Mesenchymal stem cell (in vitro differentiated cells and primary cell): ENCODE measurements around the gene PSTPIP2. TPM values are rescaled to one million over a fixed set of nuclear protein-coding genes. Genes with fewer than 3 reads are reported as not detected.

Source experiments
- DNase-seq: peaks from one replicate; pipeline ENCODE4 v3.0.0-alpha.2; 2013
- H2AFZ ChIP-seq: one replicate; pipeline ENCODE4 v1.6.1; 2013; ENCODE audit warnings: low read depth, mild to moderate bottlenecking, control low read depth, inconsistent platforms, low read length, moderate library complexity
- H2AK5ac ChIP-seq: 2 replicates; pipeline ENCODE4 v1.6.1; 2013; ENCODE audit warnings: low read length, moderate library complexity, mild to moderate bottlenecking, inconsistent platforms; ENCODE audit not compliant: severe bottlenecking
- H2BK120ac ChIP-seq: one replicate; pipeline ENCODE4 v1.6.1; 2013; ENCODE audit warnings: low read depth, mild to moderate bottlenecking, inconsistent platforms, low read length, moderate library complexity
- H2BK12ac ChIP-seq, 2 experiments: one replicate each; pipeline ENCODE4 v1.6.1; 2013; ENCODE audit warnings: inconsistent platforms in 2 of 2, low read length in 2 of 2, mild to moderate bottlenecking in 2 of 2, moderate library complexity in 2 of 2, control low read depth in 1 of 2
- H2BK15ac ChIP-seq: one replicate; pipeline ENCODE4 v1.6.1; 2013; ENCODE audit warnings: mild to moderate bottlenecking, low read depth, inconsistent platforms; ENCODE audit not compliant: poor library complexity, severe bottlenecking
- H2BK5ac ChIP-seq: 2 replicates; pipeline ENCODE4 v1.6.1; 2013; ENCODE audit warnings: low read depth, mild to moderate bottlenecking, low read length, control low read depth, inconsistent platforms; ENCODE audit not compliant: poor library complexity, severe bottlenecking
- H3K14ac ChIP-seq, 2 experiments: one replicate each; pipeline ENCODE4 v1.6.1; 2013; ENCODE audit warnings: inconsistent platforms in 2 of 2, low read length in 2 of 2, control low read depth in 1 of 2, mild to moderate bottlenecking in 1 of 2, moderate library complexity in 1 of 2
- H3K18ac ChIP-seq, 2 experiments: one replicate each; pipeline ENCODE4 v1.6.1; 2013; ENCODE audit warnings: inconsistent platforms in 2 of 2, low read length in 2 of 2, control low read depth in 1 of 2, low read depth in 1 of 2, mild to moderate bottlenecking in 1 of 2
- H3K23ac ChIP-seq, 2 experiments: one replicate each; pipeline ENCODE4 v1.6.1; 2013; ENCODE audit warnings: inconsistent platforms in 2 of 2, low read length in 2 of 2, mild to moderate bottlenecking in 2 of 2, moderate library complexity in 2 of 2, control low read depth in 1 of 2
- H3K27ac ChIP-seq: 2 replicates; pipeline ENCODE4 v1.5.1; 2013; ENCODE audit warnings: mild to moderate bottlenecking, moderate library complexity, low read length, control low read depth, inconsistent platforms; ENCODE audit not compliant: poor library complexity, severe bottlenecking
- H3K27me3 ChIP-seq, 2 experiments: 2 replicates each; pipeline versions ENCODE4 v1.6.1 to v1.7.0; 2013; ENCODE audit warnings: low read length in 2 of 2, mild to moderate bottlenecking in 2 of 2, moderate library complexity in 2 of 2, control low read depth in 1 of 2, inconsistent platforms in 1 of 2; ENCODE audit not compliant: control insufficient read depth in 1 of 2, insufficient read depth in 1 of 2
- H3K36me3 ChIP-seq, 2 experiments: 2 replicates each; pipeline versions ENCODE4 v1.6.1 to v1.7.0; 2013; ENCODE audit warnings: low read length in 2 of 2, control low read depth in 1 of 2, inconsistent platforms in 1 of 2, low read depth in 1 of 2, mild to moderate bottlenecking in 1 of 2; ENCODE audit not compliant: insufficient read depth in 2 of 2, control insufficient read depth in 1 of 2
- H3K4ac ChIP-seq, 2 experiments: one replicate each; pipeline ENCODE4 v1.6.1; 2013; ENCODE audit warnings: inconsistent platforms in 2 of 2, low read length in 2 of 2, mild to moderate bottlenecking in 2 of 2, moderate library complexity in 2 of 2, control low read depth in 1 of 2, low read depth in 1 of 2
- H3K4me1 ChIP-seq: 2 replicates; pipeline ENCODE4 v1.6.1; 2013; ENCODE audit warnings: low read depth, low read length, control low read depth; ENCODE audit not compliant: control insufficient read depth, insufficient read depth
- H3K4me2 ChIP-seq: 2 replicates; pipeline ENCODE4 v1.6.1; 2013; ENCODE audit warnings: low read length, mild to moderate bottlenecking, inconsistent platforms; ENCODE audit not compliant: poor library complexity, severe bottlenecking
- H3K4me3 ChIP-seq, 2 experiments: 2 replicates each; pipeline versions ENCODE4 v1.5.1 to v1.7.0; 2013; ENCODE audit warnings: low read length in 2 of 2, mild to moderate bottlenecking in 2 of 2, control low read depth in 1 of 2, low read depth in 1 of 2; ENCODE audit not compliant: insufficient read depth in 1 of 2
- H3K79me1 ChIP-seq: replicated peaks from 2 replicates; pipeline ENCODE4 v1.6.1; 2013; ENCODE audit warnings: mild to moderate bottlenecking, control low read depth, low read length, inconsistent platforms; ENCODE audit not compliant: poor library complexity, severe bottlenecking
- H3K9ac ChIP-seq: 2 replicates; pipeline ENCODE4 v1.7.0; 2013; ENCODE audit warnings: mild to moderate bottlenecking, low read length, moderate library complexity
- H3K9me3 ChIP-seq: 2 replicates; pipeline ENCODE4 v1.7.0; 2013; ENCODE audit warnings: mild to moderate bottlenecking, low read length; ENCODE audit not compliant: control insufficient read depth
- H4K8ac ChIP-seq: one replicate; pipeline ENCODE4 v1.6.1; 2013; ENCODE audit warnings: inconsistent platforms, mild to moderate bottlenecking, low read length, moderate library complexity
- H4K91ac ChIP-seq: one replicate; pipeline ENCODE4 v1.6.1; 2013; ENCODE audit warnings: mild to moderate bottlenecking, low read length, inconsistent platforms
- WGBS: methylation state at CpG from one replicate; pipeline ENCODE4 v1.1.7; 2013; ENCODE audit warnings: mixed read lengths; 5-methylcytosine and 5-hydroxymethylcytosine counted together
- small RNA-seq: library from polyadenylated mRNA; stranded (forward); fragments of <200 nt; extraction: miRNeasy Mini kit (QIAGEN cat#:217004); gene quantifications from one replicate; pipeline ENCODE3, GENCODE V24; 2013; ENCODE audit warnings: low read depth

Gene PSTPIP2

GRCh38 chr18:45939236-45939635 is 132.8 kb downstream of the PSTPIP2 start:
- Histone ChIP-seq H4K8ac (no peak overlapping the region), H3K4ac (no peak overlapping the region), H3K27ac (no peak overlapping the region), H2AFZ (no peak overlapping the region), H3K4me2 (no peak overlapping the region), H2BK15ac (no peak overlapping the region), H3K4me3 (no peak overlapping the region), H3K14ac (no peak overlapping the region), H3K27me3 (no peaks in the 10 kb centered on the region), H3K23ac (no peak overlapping the region), H2BK12ac (no peak overlapping the region), H2AK5ac (no peak overlapping the region), H2BK120ac (no peak overlapping the region), H4K91ac (no peak overlapping the region), H3K18ac (no peak overlapping the region), H3K36me3 (peaks cover 35 to 88% of the 10 kb centered on the region in 2 experiments), H3K9me3 (no peaks in the 10 kb centered on the region), H3K79me1 (peaks cover 14% of the 10 kb centered on the region), H3K9ac (no peak overlapping the region), H3K4me1 (peaks cover 6% of the 10 kb centered on the region), H2BK5ac (no peak overlapping the region)
- WGBS: 98% methylated on average over 2 of the region's 2 CpGs
- no peak for DNase-seq

- WGBS: 77% methylated on average over 2 of the region's 2 CpGs
- Histone ChIP-seq H3K14ac (no peak overlapping the region), H2BK5ac (no peak overlapping the region), H3K9me3 (no peaks in the 10 kb centered on the region), H2AK5ac (no peak overlapping the region), H3K27ac (no peak overlapping the region), H3K4ac (no peak overlapping the region), H3K4me3 (no peak overlapping the region), H2BK120ac (no peak overlapping the region), H3K27me3 (no peaks in the 10 kb centered on the region), H3K23ac (no peak overlapping the region), H3K79me1 (peaks cover 17% of the 10 kb centered on the region), H4K8ac (no peak overlapping the region), H4K91ac (no peak overlapping the region), H3K18ac (no peak overlapping the region), H2BK12ac (no peak overlapping the region), H3K4me1 (peaks cover 6% of the 10 kb centered on the region), H3K9ac (no peak overlapping the region), H3K36me3 (peaks cover 35 to 88% of the 10 kb centered on the region in 2 experiments), H3K4me2 (no peak overlapping the region), H2AFZ (no peak overlapping the region), H2BK15ac (no peak overlapping the region)
- no peak for DNase-seq
Measured at GRCh38 chr18:45938488-45938935, 133.5 kb downstream of the PSTPIP2 start.

GRCh38 chr18:45935591-45936335 is 136.3 kb downstream of the PSTPIP2 start:
- H2BK5ac ChIP-seq: no peak overlapping the region
- no peak overlapping the region for H2AK5ac ChIP-seq
- H3K4me3 ChIP-seq: no peak overlapping the region
- H3K18ac ChIP-seq: no peak overlapping the region
- no peak overlapping the region for H3K4ac ChIP-seq
- H3K36me3 ChIP-seq: peaks cover 35 to 86% of the 10 kb centered on the region in 2 experiments
- H3K4me1 ChIP-seq: peaks cover 6% of the 10 kb centered on the region
- H3K27ac ChIP-seq: peak overlapping the region; percentile 75
- H3K23ac ChIP-seq: no peak overlapping the region
- no peak overlapping the region for H2AFZ ChIP-seq
- peak overlapping the region; percentile 21 for H3K4me2 ChIP-seq
- no peak overlapping the region for H2BK15ac ChIP-seq
- H2BK120ac ChIP-seq: no peak overlapping the region
- H3K14ac ChIP-seq: no peak overlapping the region
- H3K9ac ChIP-seq: peak overlapping the region; percentile 18
- WGBS: 96% methylated on average over 3 of the region's 3 CpGs
- no peak for DNase-seq
- peaks cover 24% of the 10 kb centered on the region for H3K79me1 ChIP-seq
- no peaks in the 10 kb centered on the region for H3K27me3 ChIP-seq
- H2BK12ac ChIP-seq: no peak overlapping the region
- H4K8ac ChIP-seq: no peak overlapping the region
- H4K91ac ChIP-seq: no peak overlapping the region
- H3K9me3 ChIP-seq: no peaks in the 10 kb centered on the region

Small RNA genes lying within 50 kb of the gene (small RNA-seq; reads per million reads assigned to genes)
- gene RN7SKP26 (not detected), gene RNU6-1278P (not detected), gene RNY4P37 (not detected)
